ENCODE results near the gene SP4. TPM values are rescaled to one million over a fixed set of nuclear protein-coding genes. Genes with fewer than 3 reads are reported as not detected.

The SP4 gene
- total and polyA plus RNA-seq, 2 of the 4 experiments (the other 2 are of a cell fraction): 0.97 to 5.9 TPM

- no CpG with 5 or more reads among the region's 3 CpGs for WGBS, 2 experiments (ENCODE audit: extremely low coverage in 2 of 2, insufficient read length in 1 of 2)
- Histone ChIP-seq H3K79me1 (ENCODE audit: low read depth in 1 of 2, low read length in 2 of 2) (no peaks in the 10 kb centered on the region), H4K5ac (ENCODE audit: low read depth, low read length) (no peak overlapping the region), H3K4ac (ENCODE audit: low read depth, low read length) (no peak overlapping the region), H3K9me1 (ENCODE audit: insufficient read depth, low read length) (no peaks in the 10 kb centered on the region), H3K27ac (ENCODE audit: insufficient read depth, low read length) (no peak overlapping the region), H2AK5ac (ENCODE audit: low read depth, low read length) (no peak overlapping the region), H3K56ac (ENCODE audit: extremely low read depth, insufficient read depth, low read length) (no peak overlapping the region), H3K4me3 (ENCODE audit: insufficient read depth, low read depth, low read length) (no peak overlapping the region), H3K18ac (ENCODE audit: low read depth, low read length) (no peak overlapping the region), H3K4me2 (ENCODE audit: low read depth, low read length) (no peak overlapping the region), H4K20me1 (ENCODE audit: insufficient read depth, low read length) (no peaks in the 10 kb centered on the region), H3K4me1 (ENCODE audit: control insufficient read depth, insufficient read depth, low read length) (no peaks in the 10 kb centered on the region), H3K14ac (replicated peaks; ENCODE audit: low read depth, low read length) (no peak overlapping the region), H2AFZ (replicated peaks; ENCODE audit: low read length, poor library complexity) (no peak overlapping the region), H2BK20ac (ENCODE audit: low read depth, low read length) (no peak overlapping the region), H3K9ac (ENCODE audit: low read depth, low read length) (no peak overlapping the region), H2BK15ac (ENCODE audit: low read depth, low read length) (no peak overlapping the region), H2AK9ac (replicated peaks; ENCODE audit: low read depth, low read length, poor library complexity) (no peak overlapping the region), H3K9me3 (ENCODE audit: control insufficient read depth, insufficient read depth, low read length) (no peaks in the 10 kb centered on the region), H3K23ac (ENCODE audit: low read depth, low read length) (no peak overlapping the region), H3K27me3 (ENCODE audit: control insufficient read depth, insufficient read depth, low read length) (no peaks in the 10 kb centered on the region), H3K36me3 (ENCODE audit: control insufficient read depth, insufficient read depth, low read length) (no peaks in the 10 kb centered on the region), H4K91ac (ENCODE audit: insufficient read depth, low read depth, low read length) (no peak overlapping the region), H2BK120ac (ENCODE audit: low read depth, low read length) (no peak overlapping the region), H2BK5ac (ENCODE audit: low read depth, low read length, poor library complexity, severe bottlenecking) (no peak overlapping the region), H4K8ac (ENCODE audit: low read depth in 2 of 2, low read length in 2 of 2) (no peak overlapping the region)
- POLR2A ChIA-PET (ENCODE audit: unreplicated experiment): no interaction called here
- no TSS peak for BruUV-seq (replicated peaks)
- intact Hi-C loops (cut with micrococcal nuclease) (no loop called here), in situ Hi-C loops (cut with MboI; ENCODE audit: low sequenced_read_pairs) (no loop called here), dilution Hi-C loops (cut with HindIII; ENCODE audit: low sequenced_read_pairs, unreplicated experiment) (no loop called here)
- TF ChIP-seq POLR2A (IDR thresholded peaks at IDR 0.05; ENCODE audit: low read depth, low read length): no peak
- no peak for TF ChIP-seq MAFK (IDR thresholded peaks at IDR 0.05; ENCODE audit: low read depth, low read length)
- no peak for TF ChIP-seq RCOR1 (IDR thresholded peaks at IDR 0.05; ENCODE audit: insufficient replicate concordance, low read length)
- DNase-seq: no peak
- CTCF ChIA-PET: no interaction called here
- no peak for ATAC-seq (ENCODE audit: low read depth)
These were observed 122.2 kb downstream of the SP4 start for GRCh38 chr7:21550076-21550475.
